CD14-positive monocyte (primary cell): ENCODE data around the gene SCN5A. TPM values are rescaled to one million over a fixed set of nuclear protein-coding genes. Genes with fewer than 3 reads are reported as not detected.

Source experiments
- DNase-seq, 3 donors: peaks; one replicate each; pipeline ENCODE4 v3.0.0-alpha.2; 2011 to 2022
- H2AFZ ChIP-seq: 2 replicates; pipeline ENCODE4 v1.6.0; 2012; ENCODE audit warnings: mild to moderate bottlenecking, low read depth, low read length, inconsistent platforms; ENCODE audit not compliant: insufficient read depth, poor library complexity, severe bottlenecking
- H3K27ac ChIP-seq, 2 donors: 1 replicate in 1 of 2; 2 replicates in 1 of 2; pipeline ENCODE4 v1.5.1; 2012 to 2013; ENCODE audit warnings: low read length in 2 of 2, control low read depth in 1 of 2, inconsistent platforms in 1 of 2, low read depth in 1 of 2, mild to moderate bottlenecking in 1 of 2
- H3K27me3 ChIP-seq, 2 donors: one replicate each; pipeline versions ENCODE4 v1.6.0 to v1.6.1; 2011 to 2013; ENCODE audit warnings: low read length in 2 of 2; ENCODE audit not compliant: control insufficient read depth in 2 of 2, insufficient read depth in 2 of 2
- H3K36me3 ChIP-seq, 2 donors: replicated peaks in 1 of 2; 1 replicate in 1 of 2; 2 replicates in 1 of 2; pipeline versions ENCODE4 v1.5.1 to v1.6.1; 2012 to 2013; ENCODE audit warnings: low read length in 2 of 2, control low read depth in 1 of 2, inconsistent platforms in 1 of 2, mild to moderate bottlenecking in 1 of 2; ENCODE audit not compliant: insufficient read depth in 2 of 2, control insufficient read depth in 1 of 2
- H3K4me1 ChIP-seq, 2 donors: 1 replicate in 1 of 2; 2 replicates in 1 of 2; pipeline versions ENCODE4 v1.5.1 to v1.6.1; 2012 to 2013; ENCODE audit warnings: low read length in 2 of 2, control low read depth in 1 of 2, inconsistent platforms in 1 of 2, mild to moderate bottlenecking in 1 of 2, moderate library complexity in 1 of 2; ENCODE audit not compliant: insufficient read depth in 2 of 2, control insufficient read depth in 1 of 2
- H3K4me2 ChIP-seq: replicated peaks from 2 replicates; pipeline ENCODE3; 2012; ENCODE audit warnings: low read length, moderate library complexity, mild to moderate bottlenecking; ENCODE audit not compliant: poor library complexity, severe bottlenecking; ENCODE audit errors: extremely low read depth
- H3K4me3 ChIP-seq, 3 experiments: fragments of 200-600 bp in 1 of 3; sonication (generic) in 1 of 3; replicated peaks in 1 of 3; 1 replicate in 2 of 3; 2 replicates in 1 of 3; pipeline ENCODE4 v1.5.1; 2011 to 2013; ENCODE audit warnings: low read length in 3 of 3, mild to moderate bottlenecking in 3 of 3, control low read depth in 2 of 3, low read depth in 2 of 3, inconsistent platforms in 1 of 3, moderate library complexity in 1 of 3
- H3K79me2 ChIP-seq: 2 replicates; pipeline ENCODE4 v1.6.0; 2012; ENCODE audit warnings: mild to moderate bottlenecking, control low read depth, inconsistent platforms, low read length, moderate library complexity; ENCODE audit not compliant: insufficient read depth
- H3K9ac ChIP-seq: 2 replicates; pipeline ENCODE4 v1.6.0; 2017; ENCODE audit warnings: low read length, mild to moderate bottlenecking; ENCODE audit not compliant: insufficient read depth, poor library complexity, severe bottlenecking
- H3K9me3 ChIP-seq, 2 donors: replicated peaks in 1 of 2; 1 replicate in 1 of 2; 2 replicates in 1 of 2; pipeline versions ENCODE4 v1.5.1 to v1.6.1; 2012 to 2013; ENCODE audit warnings: low read length in 2 of 2, control low read depth in 1 of 2; ENCODE audit not compliant: control insufficient read depth in 1 of 2, insufficient read depth in 1 of 2
- H4K20me1 ChIP-seq: 2 replicates; pipeline ENCODE4 v1.6.0; 2012; ENCODE audit warnings: mild to moderate bottlenecking, low read length, control low read depth, moderate library complexity; ENCODE audit not compliant: insufficient read depth
- H3K27ac Mint-ChIP-seq, 7 donors: one replicate each; pipeline ENCODE4 v1.8.0; 2020; ENCODE audit warnings: mild to moderate bottlenecking in 7 of 7, mixed read lengths in 7 of 7, moderate library complexity in 6 of 7, inconsistent platforms in 2 of 7
- H3K27me3 Mint-ChIP-seq, 3 donors: one replicate each; pipeline ENCODE4 v1.8.0; 2021 to 2022; ENCODE audit warnings: low read depth in 3 of 3, mild to moderate bottlenecking in 3 of 3, mixed read lengths in 3 of 3, moderate library complexity in 3 of 3, inconsistent platforms in 1 of 3
- H3K36me3 Mint-ChIP-seq, 2 donors: one replicate each; pipeline ENCODE4 v1.8.0; 2020; ENCODE audit warnings: mixed read lengths in 2 of 2, inconsistent platforms in 1 of 2, mild to moderate bottlenecking in 1 of 2
- H3K4me1 Mint-ChIP-seq: one replicate; pipeline ENCODE4 v1.8.0; 2020; ENCODE audit warnings: mild to moderate bottlenecking, mixed read lengths
- H3K4me3 Mint-ChIP-seq, 2 donors: one replicate each; pipeline ENCODE4 v1.8.0; 2020; ENCODE audit warnings: mild to moderate bottlenecking in 2 of 2, mixed read lengths in 2 of 2, moderate library complexity in 1 of 2
- H3K9me3 Mint-ChIP-seq, 7 donors: one replicate each; pipeline ENCODE4 v1.8.0; 2020 to 2022; ENCODE audit warnings: mixed read lengths in 7 of 7, mild to moderate bottlenecking in 6 of 7, moderate library complexity in 6 of 7, inconsistent platforms in 2 of 7
- CTCF ChIP-seq: fragments of 200-600 bp; IDR thresholded peaks from one replicate; pipeline ENCODE4 v1.8.0; 2022; ENCODE audit warnings: antibody characterized with exemption, mild to moderate bottlenecking
- WGBS: methylation state at CpG from one replicate; pipeline ENCODE4 v1.1.5; 2013; ENCODE audit warnings: missing lambda C conversion rate; ENCODE audit not compliant: insufficient coverage; 5-methylcytosine and 5-hydroxymethylcytosine counted together
- intact Hi-C, 2 donors: fragments of 100-400 bp; cut with micrococcal nuclease; formaldehyde crosslinking; loops; one replicate each; pipeline versions ENCODE4 v1.15.0 to v1.15.1; 2023
- polyA plus RNA-seq, 3 donors: library from polyadenylated mRNA; depleted of rRNA in 1 of 3; unstranded in 2 of 3; stranded (reverse) in 1 of 3; fragments of 300-500 nt in 2 of 3; fragments of >200 nt in 1 of 3; fragmentation: Illumina TruSeq in 2 of 3; gene quantifications; 1 replicate in 2 of 3; 2 replicates in 1 of 3; pipeline ENCODE4 v1.2.3, GENCODE V29; 2012 to 2021

Gene SCN5A
- polyA plus RNA-seq, 3 donors = not detected

- H3K4me1 Mint-ChIP-seq = peaks cover 9% of the 10 kb centered on the region
- TF ChIP-seq CTCF = no peak
Observed at GRCh38 chr3:38582941-38583645, 66.4 kb downstream of the SCN5A start.

GRCh38 chr3:38582316-38582715 is 67.2 kb downstream of the SCN5A start:
- Mint-ChIP-seq H3K27me3 (peaks cover 0 to 2% (median 0%) of the 10 kb centered on the region in 3 donors), H3K4me1 (peaks cover 9% of the 10 kb centered on the region), H3K4me3 (no peak overlapping the region), H3K36me3 (no peaks in the 10 kb centered on the region), H3K9me3 (no peaks in the 10 kb centered on the region), H3K27ac (no peak overlapping the region)
- Histone ChIP-seq H3K79me2 (no peaks in the 10 kb centered on the region), H3K27ac (no peak overlapping the region), H4K20me1 (no peaks in the 10 kb centered on the region), H3K36me3 (no peaks in the 10 kb centered on the region), H3K4me1 (no peaks in the 10 kb centered on the region), H3K4me2 (no peak overlapping the region), H3K4me3 (no peak overlapping the region), H3K9ac (no peak overlapping the region), H3K9me3 (no peaks in the 10 kb centered on the region), H2AFZ (no peak overlapping the region), H3K27me3 (no peaks in the 10 kb centered on the region)
- TF ChIP-seq CTCF = no peak
- intact Hi-C loops = no loop called here
- no peak for DNase-seq
- 92% methylated on average over 4 of the region's 6 CpGs for WGBS

More at GRCh38 chr3:38582941-38583645, 66.4 kb downstream of the SCN5A start:
- Histone ChIP-seq H3K4me3 (no peak overlapping the region), H3K4me1 (no peaks in the 10 kb centered on the region), H4K20me1 (no peaks in the 10 kb centered on the region), H3K79me2 (no peaks in the 10 kb centered on the region), H3K36me3 (no peaks in the 10 kb centered on the region), H3K4me2 (no peak overlapping the region), H3K9ac (no peak overlapping the region), H3K9me3 (no peaks in the 10 kb centered on the region), H3K27me3 (no peaks in the 10 kb centered on the region), H2AFZ (no peak overlapping the region), H3K27ac (no peak overlapping the region)
- Mint-ChIP-seq H3K9me3 (no peaks in the 10 kb centered on the region), H3K36me3 (no peaks in the 10 kb centered on the region), H3K4me3 (no peak overlapping the region), H3K27ac (peak overlapping the region in 1 of 7 donors; percentile 55), H3K27me3 (peaks cover 0 to 2% (median 0%) of the 10 kb centered on the region in 3 donors)
- intact Hi-C loops = no loop called here
- WGBS = no CpG with 5 or more reads among the region's 8 CpGs
- no peak for DNase-seq
